Fibroblast of lung (primary cell): Measurements from ENCODE around the gene HPSE2. TPM values are rescaled to one million over a fixed set of nuclear protein-coding genes. Genes with fewer than 3 reads are reported as not detected.

Source experiments
- DNase-seq, 2 donors: peaks; one replicate each; pipeline versions ENCODE4 v3.0.0 to v3.0.0-alpha.2; 2010; ENCODE audit warnings: low read depth in 2 of 2
- H2AFZ ChIP-seq: 2 replicates; pipeline ENCODE4 v1.5.1; 2012; ENCODE audit warnings: low read length, control low read depth, inconsistent platforms
- H3K27ac ChIP-seq: 2 replicates; pipeline ENCODE4 v1.5.1; 2011; ENCODE audit warnings: low read length, control low read depth; ENCODE audit not compliant: insufficient read depth
- H3K27me3 ChIP-seq: 2 replicates; pipeline ENCODE4 v1.5.1; 2011; ENCODE audit warnings: mild to moderate bottlenecking, low read length; ENCODE audit not compliant: control insufficient read depth, insufficient read depth
- H3K36me3 ChIP-seq: 2 replicates; pipeline ENCODE4 v1.5.1; 2011; ENCODE audit warnings: low read length; ENCODE audit not compliant: control insufficient read depth, insufficient read depth
- H3K4me1 ChIP-seq: 2 replicates; pipeline ENCODE4 v1.5.1; 2011; ENCODE audit warnings: low read length; ENCODE audit not compliant: control insufficient read depth, insufficient read depth; ENCODE audit errors: extremely low read depth
- H3K4me2 ChIP-seq: 2 replicates; pipeline ENCODE4 v1.5.1; 2011; ENCODE audit warnings: low read length, control low read depth; ENCODE audit not compliant: insufficient read depth; ENCODE audit errors: extremely low read depth
- H3K4me3 ChIP-seq, 4 experiments: fragments of 200-600 bp in 1 of 4; sonication (generic) in 1 of 4; replicated peaks in 1 of 4; 2 replicates each; pipeline ENCODE4 v1.5.1; 2011 to 2016; ENCODE audit warnings: low read length in 4 of 4, low read depth in 3 of 4, mild to moderate bottlenecking in 3 of 4, control low read depth in 2 of 4, inconsistent platforms in 1 of 4, mixed read lengths in 1 of 4; ENCODE audit not compliant: insufficient read depth in 1 of 4; ENCODE audit errors: control extremely low read depth in 1 of 4
- H3K79me2 ChIP-seq: 2 replicates; pipeline ENCODE4 v1.5.1; 2012; ENCODE audit warnings: mild to moderate bottlenecking, low read length, inconsistent platforms; ENCODE audit not compliant: control insufficient read depth, insufficient read depth
- H3K9ac ChIP-seq: 2 replicates; pipeline ENCODE4 v1.5.1; 2011; ENCODE audit warnings: mild to moderate bottlenecking, low read length, control low read depth; ENCODE audit not compliant: insufficient read depth
- H3K9me3 ChIP-seq: 2 replicates; pipeline ENCODE4 v1.5.1; 2012; ENCODE audit warnings: low read depth, low read length; ENCODE audit not compliant: control insufficient read depth, insufficient read depth
- H4K20me1 ChIP-seq: 2 replicates; pipeline ENCODE4 v1.5.1; 2011; ENCODE audit warnings: low read length; ENCODE audit not compliant: control insufficient read depth, insufficient read depth; ENCODE audit errors: extremely low read depth
- CTCF ChIP-seq, 2 donors: IDR thresholded peaks in 1 of 2; conservative IDR thresholded peaks in 1 of 2; 1 replicate in 1 of 2; 2 replicates in 1 of 2; pipeline ENCODE4 v1.5.1; 2011 to 2012; ENCODE audit warnings: low read length in 2 of 2, control low read depth in 1 of 2, inconsistent platforms in 1 of 2, low read depth in 1 of 2, mild to moderate bottlenecking in 1 of 2
- EZH2 ChIP-seq: IDR thresholded peaks from 2 replicates; pipeline ENCODE4 v1.5.1; 2012; ENCODE audit warnings: low read length, control low read depth, mild to moderate bottlenecking; ENCODE audit errors: missing control alignments
- polyA plus RNA-seq, 2 donors: library from polyadenylated mRNA; depleted of rRNA in 1 of 2; stranded (reverse) in 1 of 2; unstranded in 1 of 2; fragments of >200 nt; gene quantifications; 2 replicates each; pipeline ENCODE4 v1.2.1, GENCODE V29; 2011 to 2012; ENCODE audit warnings: missing spikeins in 1 of 2
- total RNA-seq: library from RNA; depleted of rRNA; stranded (reverse); fragments of >200 nt; gene quantifications from 2 replicates; pipeline ENCODE4 v1.2.1, GENCODE V29; 2014

The HPSE2 gene
- total and polyA plus RNA-seq, 2 donors (not counting 1 experiment from before 2014, with no cell fraction given): 0.02 to 0.17 TPM

- Histone ChIP-seq H3K4me2 (peak within 1 kb of the TSS; percentile 94), H4K20me1 (no peaks in the 10 kb centered on the region), H3K27ac (peak within 1 kb of the TSS; percentile 63), H3K9ac (peak within 1 kb of the TSS; percentile 62), H3K4me1 (peaks cover 15% of the 10 kb centered on the region), H3K79me2 (peaks cover 11% of the 10 kb centered on the region), H3K4me3 (peak within 1 kb of the TSS; percentile 67 to 87 (median 82)), H3K36me3 (peaks cover 12% of the 10 kb centered on the region), H3K9me3 (no peaks in the 10 kb centered on the region), H3K27me3 (no peaks in the 10 kb centered on the region), H2AFZ (peak within 1 kb of the TSS; percentile 77)
- TF ChIP-seq CTCF (conservative IDR thresholded peaks at IDR 0.05 in 1 of 2, IDR thresholded peaks at IDR 0.05 in 1 of 2; ENCODE audit: low read depth in 1 of 2, low read length in 2 of 2) (no peak), EZH2 (no peak)
- DNase-seq: peak; percentile 90 to 91
Observed at GRCh38 chr10:98414932-98415730, 820.5 kb downstream of the HPSE2 start, which contains the start of gene PYROXD2. TSS of gene PYROXD2 (minus strand) at chr10:98415182. CDS start at chr10:98415135, 47 bp downstream.

- no peaks in the 10 kb centered on the region for H4K20me1 ChIP-seq
- TF ChIP-seq CTCF (conservative IDR thresholded peaks at IDR 0.05 in 1 of 2, IDR thresholded peaks at IDR 0.05 in 1 of 2; ENCODE audit: low read depth in 1 of 2, low read length in 2 of 2) (no peak), EZH2 (no peak)
- no peaks in the 10 kb centered on the region for H3K9me3 ChIP-seq
- H3K79me2 ChIP-seq: peaks cover 11% of the 10 kb centered on the region
- H3K4me3 ChIP-seq: peak overlapping the region; percentile 67 to 87 (median 82)
- H3K27ac ChIP-seq: peak overlapping the region; percentile 63
- peaks cover 15% of the 10 kb centered on the region for H3K4me1 ChIP-seq
- peak overlapping the region; percentile 62 for H3K9ac ChIP-seq
- H3K36me3 ChIP-seq: peaks cover 11% of the 10 kb centered on the region
- H2AFZ ChIP-seq: no peak overlapping the region
- H3K27me3 ChIP-seq: no peaks in the 10 kb centered on the region
- no peak for DNase-seq
- H3K4me2 ChIP-seq: peak overlapping the region; percentile 94
Observed at GRCh38 chr10:98414578-98414931, 821.1 kb downstream of the HPSE2 start.

- H3K9ac ChIP-seq: no peak overlapping the region
- H4K20me1 ChIP-seq: no peaks in the 10 kb centered on the region
- H3K4me1 ChIP-seq: peaks cover 15% of the 10 kb centered on the region
- TF ChIP-seq CTCF (conservative IDR thresholded peaks at IDR 0.05 in 1 of 2, IDR thresholded peaks at IDR 0.05 in 1 of 2; ENCODE audit: low read depth in 1 of 2, low read length in 2 of 2) (no peak), EZH2 (no peak)
- H2AFZ ChIP-seq: no peak overlapping the region
- no peak overlapping the region for H3K4me2 ChIP-seq
- no peak overlapping the region for H3K27ac ChIP-seq
- DNase-seq: peak in 1 of 2 donors; percentile 80
- peaks cover 11% of the 10 kb centered on the region for H3K79me2 ChIP-seq
- H3K36me3 ChIP-seq: peaks cover 11% of the 10 kb centered on the region
- H3K27me3 ChIP-seq: no peaks in the 10 kb centered on the region
- H3K9me3 ChIP-seq: no peaks in the 10 kb centered on the region
- no peak overlapping the region for H3K4me3 ChIP-seq
Observed at GRCh38 chr10:98411768-98412167, 823.9 kb downstream of the HPSE2 start.
